ENCODE measurements around the gene FCGR3A.
A peak's percentile ranks its signal among the peaks of the same experiment; 100 is the strongest.
"Not testable (repeated sequence)": the region's sequence is repeated elsewhere in the genome, so short reads cannot be mapped to it uniquely, and the experiment has no call there.

The FCGR3A gene

GRCh38 chr1:161550942-161551341, 1.3 kb upstream of the FCGR3A start:
- Histone ChIP-seq H3K4me3 (ENCODE audit: low read depth in 1 of 2, low read length in 1 of 2) (peak overlapping the region in 1 of 2 experiments; percentile 51), H3K27ac (peak overlapping the region; percentile 74), H3K4me1 (ENCODE audit: control insufficient read depth in 1 of 2, insufficient read depth in 1 of 2, low read depth in 1 of 2, low read length in 1 of 2) (peaks cover 50 to 65% of the 10 kb centered on the region in 2 experiments), H3K36me3 (peaks cover 14% of the 10 kb centered on the region)
- not testable (repeated sequence) for H3K27me3 ChIP-seq, H3K9me3 ChIP-seq

- not testable (repeated sequence) for H3K27me3 ChIP-seq, H3K9me3 ChIP-seq
- Histone ChIP-seq H3K4me3 (ENCODE audit: low read depth in 1 of 2, low read length in 1 of 2) (peak overlapping the region; percentile 58 to 65), H3K36me3 (peaks cover 19% of the 10 kb centered on the region), H3K4me1 (ENCODE audit: control insufficient read depth in 1 of 2, insufficient read depth in 1 of 2, low read depth in 1 of 2, low read length in 1 of 2) (peaks cover 45 to 64% of the 10 kb centered on the region in 2 experiments), H3K27ac (peak overlapping the region; percentile 82)
Observed at GRCh38 chr1:161548749-161549406, 740 bp downstream of the FCGR3A start.

GRCh38 chr1:161547995-161548741, 1.4 kb downstream of the FCGR3A start:
- not testable (repeated sequence) for H3K27me3 ChIP-seq, H3K9me3 ChIP-seq
- Histone ChIP-seq H3K36me3 (peaks cover 26% of the 10 kb centered on the region), H3K4me3 (ENCODE audit: low read depth in 1 of 2, low read length in 1 of 2) (peak overlapping the region; percentile 58 to 65), H3K27ac (peak overlapping the region; percentile 82), H3K4me1 (ENCODE audit: control insufficient read depth in 1 of 2, insufficient read depth in 1 of 2, low read depth in 1 of 2, low read length in 1 of 2) (peaks cover 49 to 67% of the 10 kb centered on the region in 2 experiments)

GRCh38 chr1:161545005-161545731, 4.5 kb downstream of the FCGR3A start:
- Histone ChIP-seq H3K4me1 (ENCODE audit: control insufficient read depth in 1 of 2, insufficient read depth in 1 of 2, low read depth in 1 of 2, low read length in 1 of 2) (peaks cover 60 to 72% of the 10 kb centered on the region in 2 experiments), H3K27ac (peak overlapping the region; percentile 82), H3K4me3 (ENCODE audit: low read depth in 1 of 2, low read length in 1 of 2) (peak overlapping the region; percentile 26 to 55), H3K36me3 (peaks cover 26% of the 10 kb centered on the region)
- not testable (repeated sequence) for H3K9me3 ChIP-seq, H3K27me3 ChIP-seq

- not testable (repeated sequence) for H3K9me3 ChIP-seq, H3K27me3 ChIP-seq
- Histone ChIP-seq H3K4me3 (ENCODE audit: low read depth in 1 of 2, low read length in 1 of 2) (peak overlapping the region; percentile 20 to 30), H3K36me3 (peaks cover 23% of the 10 kb centered on the region), H3K4me1 (ENCODE audit: control insufficient read depth in 1 of 2, insufficient read depth in 1 of 2, low read depth in 1 of 2, low read length in 1 of 2) (peaks cover 59 to 70% of the 10 kb centered on the region in 2 experiments), H3K27ac (peak overlapping the region; percentile 52)
Observed at GRCh38 chr1:161543125-161543524, 6.5 kb downstream of the FCGR3A start.

GRCh38 chr1:161542091-161542559, 7.5 kb downstream of the FCGR3A start:
- peaks cover 59 to 70% of the 10 kb centered on the region in 2 experiments for H3K4me1 ChIP-seq (ENCODE audit: control insufficient read depth in 1 of 2, insufficient read depth in 1 of 2, low read depth in 1 of 2, low read length in 1 of 2)

GRCh38 chr1:161540570-161540960, 9.1 kb downstream of the FCGR3A start:
- H3K27me3 ChIP-seq, H3K9me3 ChIP-seq: not testable (repeated sequence)
- H3K4me3 ChIP-seq (ENCODE audit: low read depth in 1 of 2, low read length in 1 of 2), result peak overlapping the region; percentile 51 to 57
- H3K4me1 ChIP-seq (ENCODE audit: control insufficient read depth in 1 of 2, insufficient read depth in 1 of 2, low read depth in 1 of 2, low read length in 1 of 2), result peaks cover 51 to 57% of the 10 kb centered on the region in 2 experiments
- peak overlapping the region; percentile 84 for H3K27ac ChIP-seq
- peaks cover 12% of the 10 kb centered on the region for H3K36me3 ChIP-seq

More at GRCh38 chr1:161542091-161542559, 7.5 kb downstream of the FCGR3A start:
- peaks cover 13% of the 10 kb centered on the region for H3K36me3 ChIP-seq
- not testable (repeated sequence) for H3K27me3 ChIP-seq, H3K9me3 ChIP-seq
- H3K27ac ChIP-seq, result peak overlapping the region; percentile 61
- H3K4me3 ChIP-seq (ENCODE audit: low read depth in 1 of 2, low read length in 1 of 2), result peak overlapping the region; percentile 18 to 39

GRCh38 chr1:161539731-161540569, 9.7 kb downstream of the FCGR3A start:
- H3K4me3 ChIP-seq (ENCODE audit: low read depth in 1 of 2, low read length in 1 of 2), result peak overlapping the region; percentile 51 to 57
- H3K27me3 ChIP-seq, H3K9me3 ChIP-seq: not testable (repeated sequence)
- peak overlapping the region; percentile 84 for H3K27ac ChIP-seq
- H3K4me1 ChIP-seq (ENCODE audit: control insufficient read depth in 1 of 2, insufficient read depth in 1 of 2, low read depth in 1 of 2, low read length in 1 of 2), result peaks cover 45 to 51% of the 10 kb centered on the region in 2 experiments
- peaks cover 12% of the 10 kb centered on the region for H3K36me3 ChIP-seq

- not testable (repeated sequence) for H3K9me3 ChIP-seq; H3K4me3 ChIP-seq (ENCODE audit: low read depth in 1 of 2, low read length in 1 of 2); H3K27ac ChIP-seq; H3K36me3 ChIP-seq; H3K27me3 ChIP-seq
- H3K4me1 ChIP-seq (ENCODE audit: control insufficient read depth in 1 of 2, insufficient read depth in 1 of 2, low read depth in 1 of 2, low read length in 1 of 2), result peaks cover 38 to 43% of the 10 kb centered on the region in 2 experiments
Observed at GRCh38 chr1:161538925-161539479, 10.6 kb downstream of the FCGR3A start.

GRCh38 chr1:161537068-161537669, 12.4 kb downstream of the FCGR3A start:
- H3K4me3 ChIP-seq (ENCODE audit: low read depth in 1 of 2, low read length in 1 of 2); H3K27ac ChIP-seq; H3K9me3 ChIP-seq; H3K36me3 ChIP-seq; H3K27me3 ChIP-seq: not testable (repeated sequence)
- peaks cover 34 to 35% of the 10 kb centered on the region in 2 experiments for H3K4me1 ChIP-seq (ENCODE audit: control insufficient read depth in 1 of 2, insufficient read depth in 1 of 2, low read depth in 1 of 2, low read length in 1 of 2)

- Histone ChIP-seq H3K4me3 (ENCODE audit: low read depth in 1 of 2, low read length in 1 of 2) (peak overlapping the region; percentile 31 to 36), H3K27ac (peak overlapping the region; percentile 89), H3K4me1 (ENCODE audit: control insufficient read depth in 1 of 2, insufficient read depth in 1 of 2, low read depth in 1 of 2, low read length in 1 of 2) (peaks cover 41 to 48% of the 10 kb centered on the region in 2 experiments)
- H3K27me3 ChIP-seq, H3K9me3 ChIP-seq, H3K36me3 ChIP-seq: not testable (repeated sequence)
Observed at GRCh38 chr1:161532644-161533567, 16.7 kb downstream of the FCGR3A start.

Measured in neutrophil (primary cell).